ENCODE measurements around the gene CHST4. TPM values are rescaled to one million over a fixed set of nuclear protein-coding genes. Genes with fewer than 3 reads are reported as not detected.

The CHST4 gene
- total RNA-seq: not detected

GRCh38 chr16:71526111-71526631, at the start of gene CHST4:
Gene CHST4 (plus strand): TSS chr16:71526426. CDS start chr16:71536678, 10,252 bp downstream.

GRCh38 chr16:71489122-71489521, 37.1 kb upstream of the CHST4 start, which contains the start of gene ZNF19:
Gene ZNF19 (minus strand): TSS chr16:71489324. CDS start chr16:71482114, 7,210 bp downstream.

GRCh38 chr16:71576971-71577370, 50.7 kb downstream of the CHST4 start, which contains the start of gene TAT:
Gene TAT (minus strand): TSS chr16:71577092. CDS start chr16:71576415, 677 bp downstream.

Small RNA genes within 50 kb of the gene (small RNA-seq; reads per million reads assigned to genes)
- 0 to 0.06 reads per million in 2 donors for gene RNU6-1061P

Other genes with a start within 250 kb of the CHST4 start
- 10 to 100 TPM; 30.3 to 30.6 TPM for gene CMTR2, start 237.0 kb upstream of the CHST4 start, total RNA-seq
- gene CALB2, start 167.7 kb upstream of the CHST4 start, total RNA-seq: under 1 TPM in 1 of 2 donors, not detected in 1; under 0.01 TPM
- gene TLE7, start 84.4 kb upstream of the CHST4 start, total RNA-seq: not detected
- 1 to 10 TPM; 3.1 to 4.7 TPM for gene ZNF23, start 64.2 kb upstream of the CHST4 start, total RNA-seq
- gene ZNF19, start 37.1 kb upstream of the CHST4 start, total RNA-seq: 1 to 10 TPM; 3.0 to 3.1 TPM
- gene TAT, start 50.7 kb downstream of the CHST4 start, total RNA-seq: not detected
- gene MARVELD3, start 99.8 kb downstream of the CHST4 start, total RNA-seq: not detected
- 1 to 10 TPM; 7.2 to 9.3 TPM for gene PHLPP2, start 198.3 kb downstream of the CHST4 start, total RNA-seq